ENCODE measurements around the gene PTPRM.

PTPRM gene

DNA sequence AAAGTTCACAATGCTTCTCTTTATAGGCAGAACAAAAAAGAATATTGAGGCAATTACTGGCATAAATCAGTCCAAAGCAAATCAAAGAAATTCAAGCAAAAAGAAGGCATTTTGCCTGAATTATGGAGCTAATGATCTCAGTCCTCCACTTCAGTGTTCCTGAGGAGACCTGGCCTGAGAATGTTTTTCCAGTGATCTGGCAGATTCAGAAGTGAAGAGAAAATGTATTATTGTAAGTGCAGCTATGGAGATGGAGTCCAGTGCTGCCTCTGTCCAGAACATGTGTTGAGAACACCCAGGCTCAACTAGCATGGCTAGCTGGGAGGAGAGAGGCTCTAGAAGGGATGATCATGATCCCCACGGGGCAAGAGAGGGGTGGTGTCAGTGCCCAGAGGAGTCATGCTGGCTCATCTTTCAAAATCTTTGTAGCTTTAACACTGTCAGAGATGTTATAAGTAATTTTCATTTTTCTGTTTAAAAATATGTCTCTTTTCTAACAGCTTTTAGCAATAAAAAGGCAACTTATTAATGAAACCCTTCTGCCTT, 675.1 kb downstream of the PTPRM start:
- no peak overlapping the region for H3K4me3 ChIP-seq (ENCODE audit: low read length)
- TF ChIP-seq, protein P1, sequence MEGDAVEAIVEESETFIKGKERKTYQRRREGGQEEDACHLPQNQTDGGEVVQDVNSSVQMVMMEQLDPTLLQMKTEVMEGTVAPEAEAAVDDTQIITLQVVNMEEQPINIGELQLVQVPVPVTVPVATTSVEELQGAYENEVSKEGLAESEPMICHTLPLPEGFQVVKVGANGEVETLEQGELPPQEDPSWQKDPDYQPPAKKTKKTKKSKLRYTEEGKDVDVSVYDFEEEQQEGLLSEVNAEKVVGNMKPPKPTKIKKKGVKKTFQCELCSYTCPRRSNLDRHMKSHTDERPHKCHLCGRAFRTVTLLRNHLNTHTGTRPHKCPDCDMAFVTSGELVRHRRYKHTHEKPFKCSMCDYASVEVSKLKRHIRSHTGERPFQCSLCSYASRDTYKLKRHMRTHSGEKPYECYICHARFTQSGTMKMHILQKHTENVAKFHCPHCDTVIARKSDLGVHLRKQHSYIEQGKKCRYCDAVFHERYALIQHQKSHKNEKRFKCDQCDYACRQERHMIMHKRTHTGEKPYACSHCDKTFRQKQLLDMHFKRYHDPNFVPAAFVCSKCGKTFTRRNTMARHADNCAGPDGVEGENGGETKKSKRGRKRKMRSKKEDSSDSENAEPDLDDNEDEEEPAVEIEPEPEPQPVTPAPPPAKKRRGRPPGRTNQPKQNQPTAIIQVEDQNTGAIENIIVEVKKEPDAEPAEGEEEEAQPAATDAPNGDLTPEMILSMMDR (conservative IDR thresholded peaks at IDR 0.05; ENCODE audit: low read depth, low read length): no peak
- no peak for DNase-seq (ENCODE audit: low read depth)

- H3K4me3 ChIP-seq (ENCODE audit: low read length): no peak overlapping the region
- no peak for DNase-seq (ENCODE audit: low read depth)
- TF ChIP-seq, protein P1 (conservative IDR thresholded peaks at IDR 0.05; ENCODE audit: low read depth, low read length): no peak
Observed at GRCh38 chr18:8247700-8248099, 680.6 kb downstream of the PTPRM start.

DNA sequence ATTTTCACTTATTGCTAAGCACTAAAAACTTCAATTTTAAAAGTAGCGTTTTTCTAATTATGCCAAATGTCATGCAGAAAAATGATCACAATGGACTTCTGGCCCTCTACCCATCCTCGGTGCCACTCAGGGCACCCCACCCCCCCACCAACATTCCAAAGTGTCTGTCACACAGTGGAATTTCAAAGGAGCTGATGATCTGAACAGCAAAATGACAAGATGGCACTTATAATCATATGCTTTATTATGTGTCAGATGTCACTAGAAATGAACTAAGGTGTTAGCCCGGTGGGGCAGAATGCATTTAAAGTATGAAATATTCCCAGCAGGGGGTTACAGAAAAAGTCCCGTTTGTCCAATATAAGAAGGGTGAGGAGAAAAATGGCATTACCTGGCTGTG, 681.5 kb downstream of the PTPRM start:
- TF ChIP-seq, protein P1 (conservative IDR thresholded peaks at IDR 0.05; ENCODE audit: low read depth, low read length): no peak
- H3K4me3 ChIP-seq (ENCODE audit: low read length): no peak overlapping the region
- no peak for DNase-seq (ENCODE audit: low read depth)

DNA sequence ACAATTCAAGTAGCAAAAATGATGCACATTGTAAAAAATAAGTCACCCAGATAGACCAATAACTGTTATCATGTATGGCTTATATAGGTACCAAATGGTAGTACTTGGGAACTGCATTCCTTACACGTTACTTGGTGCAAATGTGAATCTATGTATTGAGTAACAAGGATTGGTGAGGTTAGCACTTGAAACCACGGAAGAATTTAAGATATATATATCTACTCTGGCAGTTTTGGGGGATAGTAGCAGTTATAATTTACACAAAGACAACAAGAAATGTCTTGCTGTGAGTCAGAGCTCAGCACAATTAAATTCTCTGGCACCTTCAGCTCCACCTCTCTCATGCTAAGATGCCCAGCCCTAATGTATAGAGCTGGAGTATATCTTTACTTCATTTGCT, 682.7 kb downstream of the PTPRM start:
- DNase-seq (ENCODE audit: low read depth): no peak
- H3K4me3 ChIP-seq (ENCODE audit: low read length): no peak overlapping the region
- TF ChIP-seq, protein P1 (conservative IDR thresholded peaks at IDR 0.05; ENCODE audit: low read depth, low read length): no peak

- H3K4me3 ChIP-seq (ENCODE audit: low read length): no peak overlapping the region
- TF ChIP-seq, protein P1 (conservative IDR thresholded peaks at IDR 0.05; ENCODE audit: low read depth, low read length): no peak
- no peak for DNase-seq (ENCODE audit: low read depth)
Observed at GRCh38 chr18:8252371-8252770, 685.3 kb downstream of the PTPRM start.

DNA sequence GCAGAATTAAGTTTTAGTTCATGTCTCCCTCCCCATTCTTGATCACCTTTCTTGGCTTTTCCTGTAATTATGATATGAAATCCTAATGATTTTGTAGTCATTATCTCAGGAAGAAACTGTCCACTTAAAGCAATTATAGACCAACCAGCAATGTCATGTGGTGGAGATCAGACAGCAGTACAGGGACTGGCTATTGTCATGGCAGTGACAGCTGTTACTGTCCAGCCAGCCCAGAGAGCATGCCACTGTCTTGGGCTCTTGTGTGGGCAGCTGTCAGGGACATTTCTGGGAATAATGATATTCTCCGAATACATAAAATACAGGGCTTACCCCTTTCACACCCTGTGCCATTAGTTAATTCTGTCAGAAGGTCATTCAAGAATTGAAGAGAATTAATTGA, 686.8 kb downstream of the PTPRM start:
- DNase-seq (ENCODE audit: low read depth): no peak
- TF ChIP-seq, protein P1 (conservative IDR thresholded peaks at IDR 0.05; ENCODE audit: low read depth, low read length): no peak
- H3K4me3 ChIP-seq (ENCODE audit: low read length): no peak overlapping the region

- TF ChIP-seq, protein P1 (conservative IDR thresholded peaks at IDR 0.05; ENCODE audit: low read depth, low read length): no peak
- no peak for DNase-seq (ENCODE audit: low read depth)
- H3K4me3 ChIP-seq (ENCODE audit: low read length): no peak overlapping the region
Observed at GRCh38 chr18:8254654-8255053, 687.5 kb downstream of the PTPRM start.
